RWPE1 (cell line): ENCODE measurements around the gene PDLIM7.
"Not testable (repeated sequence)": the region's sequence is repeated elsewhere in the genome, so short reads cannot be mapped to it uniquely, and the experiment has no call there.

Experiments used
- CTCF ChIA-PET: fragments of 350-600 bp; sonication (Branson Sonifier 250); formaldehyde crosslinking; extraction: SDS; loops from one replicate; lab custom pipeline; 2021; lab: Yijun Ruan, JAX
- POLR2A ChIA-PET: fragments of 400-600 bp; formaldehyde crosslinking; extraction: SDS; loops from one replicate; lab custom pipeline; 2020; ENCODE audit warnings: antibody characterized with exemption; ENCODE audit not compliant: low non-redundant PET; lab: Yijun Ruan, JAX
- DNase-seq: peaks from one replicate; pipeline ENCODE4 v3.0.0; 2012; ENCODE audit warnings: low spot score
- H3K27ac ChIP-seq: fragments of 450-650 bp; 2 replicates; pipeline ENCODE4 v1.5.1; 2017
- CTCF ChIP-seq: fragments of 450-650 bp; conservative IDR thresholded peaks from 2 replicates; pipeline ENCODE4 v1.5.1; 2017; ENCODE audit warnings: low read depth, mild to moderate bottlenecking

Gene PDLIM7

GRCh38 chr5:177539411-177539810 is 42.0 kb upstream of the PDLIM7 start:
- DNase-seq = no peak
- ChIA-PET POLR2A (no interaction called here), CTCF (no interaction called here)
- H3K27ac ChIP-seq = no peak overlapping the region
- TF ChIP-seq CTCF = no peak

- CTCF ChIA-PET = no interaction called here
- peak overlapping the region; percentile 68 for H3K27ac ChIP-seq
- no peak for TF ChIP-seq CTCF
- POLR2A ChIA-PET = interaction anchor here (1.2 kb wide), 1 partner anchor 21 kb away, joined by 3 read pairs; no protein-coding TSS in a partner anchor
- peak; percentile 39 for DNase-seq
Observed at GRCh38 chr5:177538876-177539275, 41.5 kb upstream of the PDLIM7 start.

GRCh38 chr5:177537389-177538361 is 40.3 kb upstream of the PDLIM7 start:
- no peak for TF ChIP-seq CTCF
- DNase-seq = no peak
- ChIA-PET POLR2A (interaction anchor here (1.2 kb wide), 1 partner anchor 20 kb away, joined by 3 read pairs; no protein-coding TSS in a partner anchor), CTCF (interaction anchor here (0.6 kb wide), 2 partner anchors 38 to 147 kb away, joined by 4 to 5 read pairs; no protein-coding TSS in a partner anchor)
- peak overlapping the region; percentile 68 for H3K27ac ChIP-seq

- POLR2A ChIA-PET = no interaction called here
- CTCF ChIA-PET = interaction anchor here (0.5 to 0.7 kb wide), 3 partner anchors 10 to 1215 kb away, joined by 3 to 5 read pairs (median 3); no protein-coding TSS in a partner anchor
- no peak for TF ChIP-seq CTCF
- peak overlapping the region; percentile 23 for H3K27ac ChIP-seq
- DNase-seq = no peak
Observed at GRCh38 chr5:177536386-177536785, 39.0 kb upstream of the PDLIM7 start.

- ChIA-PET POLR2A (no interaction called here), CTCF (interaction anchor here (0.6 kb wide), 1 partner anchor 520 kb away, joined by 4 read pairs; no protein-coding TSS in a partner anchor)
- no peak for DNase-seq
- H3K27ac ChIP-seq = no peak overlapping the region
- TF ChIP-seq CTCF = no peak
Observed at GRCh38 chr5:177535125-177535524, 37.7 kb upstream of the PDLIM7 start.

GRCh38 chr5:177534433-177534832 is 37.0 kb upstream of the PDLIM7 start:
- CTCF ChIA-PET = interaction anchor here (0.6 kb wide), 1 partner anchor 520 kb away, joined by 4 read pairs; no protein-coding TSS in a partner anchor
- POLR2A ChIA-PET, DNase-seq, H3K27ac ChIP-seq: not testable (repeated sequence)
